Heart left ventricle (tissue), 16 donors: Measurements from ENCODE around the gene FAM168A. TPM values are rescaled to one million over a fixed set of nuclear protein-coding genes. Genes with fewer than 3 reads are reported as not detected.

Source experiments
- ATAC-seq, 4 donors: fragments of 200-7000 bp; cut with Tn5 transposase; one replicate each; pipeline ENCODE4 v1.9.1; 2020 to 2022; ENCODE audit warnings: moderate library complexity in 4 of 4, mild to moderate bottlenecking in 3 of 4, moderate number of reproducible peaks in 1 of 4
- DNase-seq, 5 donors: peaks; one replicate each; pipeline ENCODE4 v3.0.0-alpha.2; 2020
- H3K27ac ChIP-seq, 12 donors: fragments of 200-600 bp; sonication (generic) in 4 of 12; one replicate each; pipeline versions ENCODE4 v1.5.0 to v1.8.0; 2016 to 2022; ENCODE audit warnings: mild to moderate bottlenecking in 2 of 12
- H3K27me3 ChIP-seq, 9 donors: fragments of 200-600 bp; sonication (generic) in 2 of 9; one replicate each; pipeline versions ENCODE4 v1.5.1 to v1.8.0; 2016 to 2022; ENCODE audit warnings: mild to moderate bottlenecking in 3 of 9
- H3K36me3 ChIP-seq, 9 donors: fragments of 200-600 bp; sonication (generic) in 2 of 9; one replicate each; pipeline versions ENCODE4 v1.5.0 to v1.8.0; 2018 to 2022; ENCODE audit warnings: mild to moderate bottlenecking in 2 of 9
- H3K4me1 ChIP-seq, 12 donors: fragments of 200-600 bp; sonication (generic) in 4 of 12; one replicate each; pipeline versions ENCODE4 v1.5.0 to v1.8.0; 2016 to 2022; ENCODE audit warnings: mild to moderate bottlenecking in 3 of 12
- H3K4me3 ChIP-seq, 12 donors: fragments of 200-600 bp; sonication (generic) in 4 of 12; one replicate each; pipeline versions ENCODE4 v1.5.0 to v1.8.0; 2017 to 2022; ENCODE audit warnings: mild to moderate bottlenecking in 9 of 12, moderate library complexity in 4 of 12
- H3K9me3 ChIP-seq, 12 donors: fragments of 200-600 bp; sonication (generic) in 4 of 12; one replicate each; pipeline versions ENCODE4 v1.5.0 to v1.8.0; 2016 to 2022; ENCODE audit warnings: mild to moderate bottlenecking in 1 of 12
- CTCF ChIP-seq, 12 donors: fragments of 200-600 bp; sonication (generic) in 4 of 12; IDR thresholded peaks; one replicate each; pipeline versions ENCODE4 v1.5.0 to v1.8.0; 2018 to 2022; ENCODE audit warnings: antibody characterized with exemption in 12 of 12, mild to moderate bottlenecking in 5 of 12
- POLR2A ChIP-seq, 2 donors: fragments of 450-650 bp; IDR thresholded peaks; one replicate each; pipeline ENCODE4 v1.6.1; 2017; ENCODE audit warnings: antibody characterized with exemption in 2 of 2, mild to moderate bottlenecking in 2 of 2, moderate library complexity in 2 of 2
- WGBS, 4 donors: extraction: QIAGEN DNeasy Blood & Tissue Kit in 2 of 4; methylation state at CpG; one replicate each; pipeline versions ENCODE4 v1.1.5 to v1.1.7; 2013 to 2018; 5-methylcytosine and 5-hydroxymethylcytosine counted together
- intact Hi-C, 10 donors: fragments of 100-400 bp; cut with DNase I; formaldehyde crosslinking; loops; one replicate each; pipeline versions ENCODE4 v1.11.1 to v1.14.2; 2022
- polyA plus RNA-seq, 2 donors: library from polyadenylated mRNA; stranded (reverse); fragments of 200-250 nt; gene quantifications; one replicate each; pipeline ENCODE4 v1.2.3, GENCODE V29; 2013
- total RNA-seq, 9 donors: library from RNA; depleted of rRNA in 2 of 9; stranded (reverse); fragments of >200 nt in 2 of 9; fragmentation: NEBNext Ultra II Directional in 3 of 9; extraction: Animal tissue kit (Norgen Biotek cat#: 25700) in 3 of 9; gene quantifications; one replicate each; pipeline versions ENCODE4 v1.1.0 to v1.2.4, GENCODE V29; 2016 to 2023
- donor health status: ischemic (EF 13 %, LVEDD 7.1; RV severe dilation, severe dysfunction).
- donor health status: healthy with polysubstance abuse.
- donor health status: DM: no; HTN: yes; CAD: no.
- donor health status: DM: no; HTN: no; CAD: no.
- donor health status: ischemic (EF 25% LVEDD 6.9; RV normal size, moderate dysfunction).
- donor health status: ischemic (EF 25% LVEDD 5.7; RV mildly dilated, moderate dysfunction).
- donor health status: healthy.
- donor health status: DM: yes; HTN: yes; CAD: no.
- donor health status: ischemic (EF 35%, LVEDD 5.7; RV mildly dilated, moderate dysfunction).
- donor health status: nonischemic (EF 11% LVEDD 7.7; RV severe dilation, severe dysfunction).
- donor health status: DM: yes; HTN: yes; CAD: no.
- donor health status: PGD.
- donor health status: ischemic (EF 29% LVEDD 5.4; RV normal size, mild dysfunction).
- donor health status: nonischemic (EF 23%, LVEDD 6.1; RV moderate dilation, normal function).

The FAM168A gene
- total and polyA plus RNA-seq, 11 donors, result 9.0 to 39.1 (median 27.8) TPM

- Histone ChIP-seq H3K4me3 (peak overlapping the region in 1 of 12 donors; percentile 5), H3K27me3 (no peaks in the 10 kb centered on the region), H3K36me3 (no peaks in the 10 kb centered on the region), H3K27ac (peak overlapping the region in 3 of 12 donors; percentile 1 to 96 (median 66)), H3K4me1 (peaks cover 5 to 100% (median 63%) of the 10 kb centered on the region in 12 donors), H3K9me3 (no peaks in the 10 kb centered on the region)
- ATAC-seq, result peak in 1 of 4 donors; percentile 9
- TF ChIP-seq CTCF (IDR thresholded peaks at IDR 0.05) (no peak), POLR2A (IDR thresholded peaks at IDR 0.05) (no peak)
- DNase-seq, result no peak
- intact Hi-C loops, result no loop called here
- WGBS, 4 donors, result 62 to 72% (median 64%) methylated on average over 8 to 9 of the region's 9 CpGs
Measured at GRCh38 chr11:73383249-73384124, 214.4 kb downstream of the FAM168A start.

GRCh38 chr11:73382747-73383146, 215.2 kb downstream of the FAM168A start:
- H3K27me3 ChIP-seq, result no peaks in the 10 kb centered on the region
- H3K4me3 ChIP-seq, result peak overlapping the region in 1 of 12 donors; percentile 5
- ATAC-seq, result no peak
- intact Hi-C loops, result no loop called here
- no peak for DNase-seq
- TF ChIP-seq POLR2A (IDR thresholded peaks at IDR 0.05) (no peak), CTCF (IDR thresholded peaks at IDR 0.05) (no peak)
- H3K27ac ChIP-seq, result peak overlapping the region in 2 of 12 donors; percentile 9 to 96
- no peaks in the 10 kb centered on the region for H3K36me3 ChIP-seq
- H3K4me1 ChIP-seq, result peaks cover 3 to 100% (median 57%) of the 10 kb centered on the region in 12 donors
- 71 to 90% (median 85%) methylated on average over 3 of the region's 3 CpGs for WGBS, 4 donors
- H3K9me3 ChIP-seq, result no peaks in the 10 kb centered on the region

GRCh38 chr11:73382183-73382582, 215.7 kb downstream of the FAM168A start:
- TF ChIP-seq POLR2A (IDR thresholded peaks at IDR 0.05) (no peak), CTCF (IDR thresholded peaks at IDR 0.05) (no peak)
- ATAC-seq (no peak), DNase-seq (no peak)
- peak overlapping the region in 1 of 12 donors; percentile 96 for H3K27ac ChIP-seq
- no peaks in the 10 kb centered on the region for H3K36me3 ChIP-seq
- intact Hi-C loops, result no loop called here
- no peaks in the 10 kb centered on the region for H3K27me3 ChIP-seq
- no peak overlapping the region for H3K4me3 ChIP-seq
- peaks cover 2 to 100% (median 56%) of the 10 kb centered on the region in 12 donors for H3K4me1 ChIP-seq
- no peaks in the 10 kb centered on the region for H3K9me3 ChIP-seq
- 71 to 96% (median 89%) methylated on average over 5 to 7 of the region's 7 CpGs for WGBS, 4 donors

- Histone ChIP-seq H3K4me1 (peaks cover 2 to 95% (median 60%) of the 10 kb centered on the region in 12 donors), H3K27ac (peak overlapping the region in 2 of 12 donors; percentile 22 to 96), H3K4me3 (no peak overlapping the region), H3K36me3 (no peaks in the 10 kb centered on the region), H3K27me3 (no peaks in the 10 kb centered on the region), H3K9me3 (no peaks in the 10 kb centered on the region)
- no peak for DNase-seq
- TF ChIP-seq CTCF (IDR thresholded peaks at IDR 0.05) (no peak), POLR2A (IDR thresholded peaks at IDR 0.05) (no peak)
- WGBS, 4 donors, result 80 to 93% (median 88%) methylated on average over 3 to 6 of the region's 6 CpGs
- ATAC-seq, result no peak
- intact Hi-C loops, result no loop called here
Measured at GRCh38 chr11:73381589-73381988, 216.3 kb downstream of the FAM168A start.
